ENCODE results near the gene SNCG. TPM values are rescaled to one million over a fixed set of nuclear protein-coding genes. Genes with fewer than 3 reads are reported as not detected.

The SNCG gene
- total and polyA plus RNA-seq, 2 of the 8 experiments (the other 6 are each of a cell fraction or from before 2014, with no cell fraction given) = 4.4 to 12.2 TPM

DNA sequence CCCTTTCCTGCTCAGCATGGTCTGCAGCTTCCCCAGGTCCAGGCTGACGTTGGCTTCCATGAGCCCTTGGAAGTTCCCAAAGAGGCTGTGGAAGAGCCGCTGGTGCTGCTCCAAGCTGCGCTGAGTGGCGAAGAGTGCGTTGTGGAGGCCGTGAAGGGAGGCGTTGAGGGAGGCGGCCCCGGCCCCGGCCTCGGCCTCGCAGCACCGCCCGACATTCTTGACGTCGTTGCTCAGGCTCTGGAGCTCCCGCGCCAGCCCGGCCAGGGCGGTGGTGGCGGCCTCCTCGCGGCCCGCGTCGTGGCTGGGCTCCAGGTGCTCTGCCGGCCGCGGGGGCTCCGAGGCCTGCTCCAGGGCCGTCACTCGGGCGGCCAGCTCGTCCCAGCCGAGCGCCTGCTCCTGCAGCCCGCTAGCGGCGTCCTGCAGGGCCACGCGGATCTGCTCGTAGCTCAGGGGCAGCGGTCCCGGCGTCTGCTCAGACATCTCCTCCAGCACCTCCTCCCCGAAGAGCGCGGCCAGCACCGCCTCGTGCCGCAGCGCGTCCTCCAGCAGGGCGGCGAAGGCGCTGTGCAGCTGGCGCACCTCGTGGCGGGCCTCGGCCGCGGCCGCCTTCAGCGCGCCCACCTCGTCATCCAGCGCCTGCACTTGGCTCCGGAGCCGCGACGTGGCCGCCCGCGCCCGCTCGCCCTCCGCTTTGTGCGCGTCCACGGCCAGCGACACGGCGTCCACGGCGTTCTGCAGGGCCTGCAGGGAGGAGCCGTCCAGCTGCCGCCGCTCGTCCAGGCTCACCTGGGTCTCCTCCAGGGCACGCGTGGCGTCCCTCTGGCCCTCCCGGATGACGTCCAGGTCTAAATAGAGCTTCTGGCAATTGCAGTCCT, 15.7 kb upstream of the SNCG start:
- H4K20me1 ChIP-seq (replicated peaks in 1 of 2; ENCODE audit: control insufficient read depth in 1 of 2, insufficient read depth in 2 of 2, low read length in 2 of 2) = no peaks in the 10 kb centered on the region
- H3K23me2 ChIP-seq (ENCODE audit: low read depth, low read length) = no peaks in the 10 kb centered on the region
- H2AK5ac ChIP-seq (ENCODE audit: low read depth, low read length) = no peak overlapping the region
- H3K27ac ChIP-seq (ENCODE audit: low read depth, low read length) = no peak overlapping the region
- peak overlapping the region; percentile 72; the same call in 1 of the 2 replicates for H2BK15ac ChIP-seq (ENCODE audit: low read length)
- peaks cover 2 to 5% (median 3%) of the 10 kb centered on the region in 4 experiments; a peak in 6 of 7 replicates for H3K4me1 ChIP-seq (replicated peaks in 1 of 4; ENCODE audit: control insufficient read depth in 3 of 4, insufficient read depth in 4 of 4, low read length in 3 of 4)
- H3K18ac ChIP-seq (ENCODE audit: extremely low read depth, low read length) = no peak overlapping the region
- TF ChIP-seq RAD21 (IDR thresholded peaks at IDR 0.05 in 1 of 2, conservative IDR thresholded peaks at IDR 0.05 in 1 of 2; ENCODE audit: low read depth in 2 of 2, low read length in 2 of 2) (peak in 1 of 2 experiments; percentile 24; a peak in 1 of 4 replicates), HDAC6 (IDR thresholded peaks at IDR 0.05; ENCODE audit: low read depth, low read length) (no peak)
- TF ChIP-seq, protein P1, sequence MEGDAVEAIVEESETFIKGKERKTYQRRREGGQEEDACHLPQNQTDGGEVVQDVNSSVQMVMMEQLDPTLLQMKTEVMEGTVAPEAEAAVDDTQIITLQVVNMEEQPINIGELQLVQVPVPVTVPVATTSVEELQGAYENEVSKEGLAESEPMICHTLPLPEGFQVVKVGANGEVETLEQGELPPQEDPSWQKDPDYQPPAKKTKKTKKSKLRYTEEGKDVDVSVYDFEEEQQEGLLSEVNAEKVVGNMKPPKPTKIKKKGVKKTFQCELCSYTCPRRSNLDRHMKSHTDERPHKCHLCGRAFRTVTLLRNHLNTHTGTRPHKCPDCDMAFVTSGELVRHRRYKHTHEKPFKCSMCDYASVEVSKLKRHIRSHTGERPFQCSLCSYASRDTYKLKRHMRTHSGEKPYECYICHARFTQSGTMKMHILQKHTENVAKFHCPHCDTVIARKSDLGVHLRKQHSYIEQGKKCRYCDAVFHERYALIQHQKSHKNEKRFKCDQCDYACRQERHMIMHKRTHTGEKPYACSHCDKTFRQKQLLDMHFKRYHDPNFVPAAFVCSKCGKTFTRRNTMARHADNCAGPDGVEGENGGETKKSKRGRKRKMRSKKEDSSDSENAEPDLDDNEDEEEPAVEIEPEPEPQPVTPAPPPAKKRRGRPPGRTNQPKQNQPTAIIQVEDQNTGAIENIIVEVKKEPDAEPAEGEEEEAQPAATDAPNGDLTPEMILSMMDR (IDR thresholded peaks at IDR 0.05; ENCODE audit: control extremely low read depth in 1 of 3, insufficient read depth in 1 of 3, low read depth in 1 of 3, low read length in 3 of 3) = peak; percentile 9 to 32 (median 12); a peak in 3 of 4 replicates
- H4K8ac ChIP-seq (ENCODE audit: extremely low read depth, insufficient read depth, low read length) = peak overlapping the region; percentile 87; the same call in 1 of the 2 replicates
- no peak overlapping the region for H3K23ac ChIP-seq (ENCODE audit: insufficient read length)
- no peak overlapping the region for H3K14ac ChIP-seq (ENCODE audit: insufficient read length)
- no peak overlapping the region for H2AFZ ChIP-seq (ENCODE audit: low read length)
- no peak for DNase-seq (ENCODE audit: low read depth in 1 of 2, low spot score in 2 of 2)
- H3K4ac ChIP-seq (replicated peaks; ENCODE audit: insufficient read length, low read depth, low read length) = no peak overlapping the region
- no peak overlapping the region for H2BK20ac ChIP-seq (ENCODE audit: low read length)
- 92% methylated on average over 82 of the region's 94 CpGs; no CpG with 5 or more reads in 1 of the 2 experiments for WGBS, 2 experiments (ENCODE audit: extremely low coverage in 1 of 2, insufficient coverage in 1 of 2, insufficient read length in 1 of 2, insufficient replicate concordance in 2 of 2, low coverage in 1 of 2, low lambda C conversion rate in 2 of 2, missing lambda C conversion rate in 1 of 2)
- no peaks in the 10 kb centered on the region for H3K36me3 ChIP-seq (ENCODE audit: control insufficient read depth in 2 of 4, insufficient read depth in 4 of 4, low read length in 3 of 4)
- no peak overlapping the region for H4K5ac ChIP-seq (ENCODE audit: insufficient read length, low read depth, low read length)
- no peaks in the 10 kb centered on the region for H3K9me3 ChIP-seq (ENCODE audit: insufficient read depth in 2 of 2, low read depth in 1 of 2, low read length in 1 of 2)
- ChIA-PET POLR2A (ENCODE audit: partially characterized antibody) (interaction anchor here (0.5 to 2.9 kb wide), 8 partner anchors 13 to 150 kb away, joined by 3 to 20 read pairs (median 4); partner anchors contain the start of genes ADIRF and SNCG), CTCF (ENCODE audit: partially characterized antibody) (interaction anchor here (0.9 to 26.4 kb wide), 18 partner anchors 8 to 257 kb away, joined by 3 to 975 read pairs (median 4); partner anchors contain the start of genes ADIRF, MMRN2 and SNCG)
- no peak overlapping the region for H3K4me3 ChIP-seq (ENCODE audit: extremely low read depth in 1 of 4, insufficient read depth in 2 of 4, low read depth in 3 of 4, low read length in 4 of 4)
- H3K56ac ChIP-seq (replicated peaks; ENCODE audit: insufficient read length, low read depth, low read length) = no peak overlapping the region
- H2BK12ac ChIP-seq (ENCODE audit: low read depth, low read length) = no peak overlapping the region
- H3K27me3 ChIP-seq (replicated peaks in 1 of 4; ENCODE audit: control insufficient read depth in 3 of 4, extremely low read depth in 1 of 4, insufficient read depth in 3 of 4, low read length in 3 of 4) = peaks cover 0 to 3% (median 0%) of the 10 kb centered on the region in 4 experiments; a peak in 2 of 7 replicates
- no peaks in the 10 kb centered on the region for H3K79me2 ChIP-seq (ENCODE audit: control insufficient read depth in 1 of 2, insufficient read depth in 2 of 2, low read length in 2 of 2)
- no peak overlapping the region for H2BK5ac ChIP-seq (ENCODE audit: low read depth, low read length)
- H4K91ac ChIP-seq (replicated peaks; ENCODE audit: insufficient read length, low read length) = no peak overlapping the region
- FAIRE-seq = no peak
- no peaks in the 10 kb centered on the region for H3K79me1 ChIP-seq (ENCODE audit: low read depth, low read length)
- H3K9ac ChIP-seq (replicated peaks in 1 of 4; ENCODE audit: extremely low read depth in 1 of 4, low read depth in 3 of 4, low read length in 3 of 4) = no peak overlapping the region
- no peak overlapping the region for H3K4me2 ChIP-seq (ENCODE audit: insufficient read depth in 1 of 2, low read depth in 2 of 2, low read length in 2 of 2)
- H2BK120ac ChIP-seq (replicated peaks; ENCODE audit: low read depth, low read length) = no peak overlapping the region

Data from H1 (cell line).